HS-5 (cell line): ENCODE measurements around the gene SV2C.
A peak's percentile ranks its signal among the peaks of the same experiment; 100 is the strongest.

Experiments
- DNase-seq: peaks from one replicate; pipeline ENCODE4 v3.0.0-alpha.2; 2012; ENCODE audit warnings: low read depth

SV2C gene

DNA sequence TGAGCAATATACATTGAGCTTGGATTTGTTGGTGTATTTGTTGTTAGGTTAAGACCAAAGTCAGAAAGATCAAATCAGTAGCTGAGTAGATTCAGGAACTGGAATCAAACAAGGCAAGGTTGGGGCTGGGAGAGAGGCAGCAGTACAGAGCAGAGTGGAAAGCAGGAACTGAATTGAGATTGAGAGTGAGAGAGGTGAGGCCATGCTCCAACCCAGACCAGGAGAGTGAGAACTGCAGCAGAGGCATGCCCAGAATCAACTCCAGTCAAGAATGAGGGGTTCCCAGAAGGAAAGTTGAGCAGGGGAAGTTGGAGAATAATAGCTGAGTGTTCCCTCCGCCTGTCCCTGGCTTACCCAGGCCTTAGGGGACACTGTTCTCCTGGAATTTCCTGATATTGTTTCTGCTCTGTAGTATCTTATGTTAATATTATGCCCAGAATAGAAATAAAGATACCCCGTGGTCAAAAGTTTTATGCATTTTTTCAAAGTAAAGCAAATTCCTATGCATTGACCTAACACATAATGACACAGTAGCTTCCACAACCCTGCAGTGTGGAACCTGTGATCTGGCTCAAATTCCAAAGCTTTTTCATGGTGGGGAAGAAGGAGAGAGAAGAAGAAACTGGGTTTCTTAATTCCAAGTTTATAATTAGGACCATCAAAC is 82.7 kb downstream of the SV2C start:
- no peak for DNase-seq

DNA sequence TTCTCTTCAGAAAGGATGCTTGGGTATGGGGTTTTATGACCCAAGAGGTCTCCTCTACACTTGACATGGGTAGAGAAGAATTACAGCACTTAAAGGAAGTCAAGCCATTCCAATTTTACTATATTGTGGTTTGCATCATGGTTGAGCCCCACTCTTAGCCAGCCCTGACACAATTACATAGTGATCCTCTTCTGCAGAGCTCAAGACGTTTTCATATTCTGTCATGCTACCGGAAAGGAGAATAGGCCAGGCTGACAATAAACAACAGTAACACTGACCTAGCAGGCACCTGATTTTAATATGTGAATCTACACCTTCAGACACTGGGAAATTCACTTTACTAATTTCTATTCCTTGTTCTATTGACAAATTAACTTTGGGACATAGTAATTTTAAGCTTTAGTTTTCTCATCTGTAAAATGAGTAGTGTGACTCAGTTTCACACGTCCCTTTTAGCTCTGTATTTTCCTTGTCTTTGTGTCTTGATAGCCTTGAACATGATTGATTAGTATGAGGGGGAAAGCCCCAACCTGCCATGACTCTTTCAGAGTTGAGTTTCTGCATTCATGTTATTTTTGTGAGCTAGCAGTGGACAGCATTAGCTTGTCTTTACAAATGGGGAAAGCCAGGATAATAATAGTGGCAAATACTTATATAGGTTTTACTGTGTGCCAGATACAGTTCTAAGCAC is 83.8 kb downstream of the SV2C start:
- DNase-seq = no peak

DNA sequence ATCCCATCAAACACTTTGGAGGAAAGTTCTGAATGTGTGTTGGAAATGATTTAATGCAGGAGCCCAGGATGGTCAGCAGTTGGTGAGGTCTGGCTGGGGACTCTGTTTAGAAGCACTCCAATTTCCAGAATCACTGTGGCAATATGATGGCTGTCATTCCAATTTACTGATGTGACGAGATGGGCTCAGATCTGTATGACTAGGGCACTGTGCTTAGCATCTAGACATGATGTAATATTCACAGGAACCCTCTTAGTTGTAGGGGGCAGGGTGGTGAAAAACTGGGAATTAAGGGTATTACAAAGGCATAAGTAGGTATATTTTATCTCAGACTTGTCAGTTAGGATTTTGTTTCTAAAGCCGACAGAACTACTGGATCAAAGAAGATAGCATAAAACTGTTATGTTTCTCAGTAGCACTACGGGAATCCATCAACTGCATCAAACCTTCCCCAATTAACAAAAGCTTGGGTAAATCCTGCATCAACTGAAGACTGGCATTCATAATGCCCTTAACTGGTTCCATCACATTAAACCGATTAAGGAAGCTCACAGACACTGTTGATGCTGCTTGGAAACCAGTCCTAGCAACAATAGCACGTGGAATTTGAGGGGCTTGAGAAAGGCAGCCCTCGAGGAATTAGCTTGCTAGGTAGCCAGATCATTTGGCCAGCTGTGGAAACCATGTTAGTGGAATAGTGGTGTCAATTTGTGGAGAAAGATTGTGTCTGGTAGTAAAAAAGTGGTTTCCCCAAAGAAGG is 86.1 kb downstream of the SV2C start:
- DNase-seq = no peak

DNA sequence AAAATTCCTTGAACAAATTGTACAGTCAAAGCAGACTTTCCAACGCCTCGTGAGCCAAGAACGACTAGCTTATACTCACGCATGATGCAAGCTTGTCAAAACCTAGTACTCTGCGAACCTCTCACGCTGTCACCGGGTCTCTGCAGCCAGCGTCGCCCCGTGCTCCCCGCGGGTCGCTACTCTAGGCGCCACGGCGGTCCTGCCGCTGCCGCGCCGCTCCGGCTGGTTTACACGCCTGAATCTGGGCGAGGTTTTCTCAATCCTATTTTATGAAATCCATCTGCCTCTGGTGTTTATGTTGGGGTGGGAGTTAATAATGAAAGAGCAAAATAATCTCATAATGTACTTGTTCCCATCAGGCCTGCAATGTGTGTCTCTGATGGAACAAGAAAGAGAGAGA is 90.9 kb downstream of the SV2C start:
- no peak for DNase-seq

DNA sequence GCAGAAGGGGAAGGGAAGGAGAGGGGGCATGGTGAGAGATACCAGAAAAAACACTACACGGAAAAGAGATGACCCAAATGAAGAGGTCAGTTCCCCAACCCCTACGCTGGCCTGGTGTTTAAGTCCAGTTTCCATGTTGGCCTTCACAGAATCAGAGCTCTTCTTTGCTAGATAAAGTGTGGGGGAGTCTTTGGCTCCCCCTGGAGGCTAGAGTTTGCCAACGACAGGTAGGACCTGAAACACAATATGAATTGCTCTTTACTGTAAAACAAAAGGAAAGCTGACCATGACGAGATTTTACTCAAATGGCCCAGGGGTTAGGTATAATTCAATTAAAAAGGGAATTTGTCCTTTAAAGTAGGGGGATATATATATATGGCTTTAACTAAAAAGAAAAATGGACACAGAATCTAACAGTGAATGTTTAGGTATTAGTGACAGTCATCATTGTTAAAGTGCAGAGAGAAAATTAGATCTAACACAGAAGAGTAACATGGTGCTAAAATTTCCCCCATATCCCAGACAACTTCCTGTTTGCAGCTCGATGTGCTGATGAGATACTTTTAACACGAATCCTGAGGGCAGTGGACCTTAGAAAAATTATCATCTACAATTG is 92.0 kb downstream of the SV2C start:
- DNase-seq = peak; percentile 9

DNA sequence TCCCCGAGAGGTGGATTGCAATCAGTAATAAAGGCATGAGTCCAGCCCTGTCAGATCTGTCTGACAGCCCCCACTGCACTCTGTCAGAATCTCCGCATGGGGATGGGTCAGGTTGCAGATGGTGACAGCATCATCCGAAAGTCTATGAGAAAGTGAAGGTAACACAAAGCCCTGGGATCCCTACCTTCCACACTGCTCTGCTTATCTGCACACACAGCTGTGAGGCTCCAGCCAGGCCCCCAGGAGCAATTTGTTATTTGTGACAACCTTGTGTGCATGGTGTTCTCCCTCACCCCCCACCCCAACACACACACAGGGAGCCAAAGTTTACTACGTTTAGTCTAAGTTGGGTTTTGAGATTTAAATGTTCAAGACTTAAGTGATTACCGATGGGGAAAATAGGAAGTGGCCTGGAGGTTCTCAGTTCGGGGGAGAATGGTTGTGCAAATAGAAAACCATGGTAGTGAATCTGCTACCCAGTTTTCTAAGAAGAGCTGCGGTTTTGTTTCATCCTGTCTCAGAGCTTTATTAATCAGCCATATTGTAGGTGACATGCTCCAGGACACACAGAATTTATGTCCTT is 92.7 kb downstream of the SV2C start:
- DNase-seq = no peak

DNA sequence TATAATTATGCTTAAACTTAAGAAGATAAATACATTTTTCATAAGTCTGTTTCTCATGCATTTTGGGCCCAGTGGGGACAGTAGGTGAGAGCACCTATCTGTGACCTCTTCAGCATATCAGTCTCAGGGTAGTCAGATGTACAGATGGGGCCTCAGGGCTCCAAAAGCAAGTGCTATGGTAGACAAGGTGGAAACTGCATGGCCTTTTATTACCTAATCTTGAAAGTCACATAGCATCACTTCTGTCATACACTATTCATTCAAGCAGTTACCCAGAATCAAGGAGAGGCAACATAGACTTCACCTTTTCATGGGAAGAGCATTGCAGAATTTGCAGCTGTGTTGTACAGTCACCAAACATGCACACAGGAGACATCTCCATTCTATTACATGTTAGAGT is 94.8 kb downstream of the SV2C start:
- DNase-seq = no peak

DNA sequence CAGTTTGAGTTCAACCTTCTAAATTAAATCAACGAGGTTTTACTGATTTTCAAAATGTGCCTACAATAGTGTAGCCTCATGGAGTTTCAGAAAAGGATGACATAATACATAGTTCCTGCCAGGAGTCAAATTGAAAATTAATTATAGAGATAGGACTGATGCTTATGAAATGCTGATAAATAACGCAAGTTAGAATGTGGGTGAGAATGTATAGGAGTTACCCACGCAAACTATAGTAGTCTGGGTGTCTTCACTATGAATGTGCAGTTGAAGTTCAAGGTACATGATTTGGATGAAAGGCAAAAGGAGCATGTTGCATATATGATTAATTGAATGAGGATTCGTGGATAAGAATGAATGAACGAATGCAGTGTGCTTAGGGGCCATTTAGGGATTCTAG is 95.7 kb downstream of the SV2C start:
- DNase-seq = no peak

DNA sequence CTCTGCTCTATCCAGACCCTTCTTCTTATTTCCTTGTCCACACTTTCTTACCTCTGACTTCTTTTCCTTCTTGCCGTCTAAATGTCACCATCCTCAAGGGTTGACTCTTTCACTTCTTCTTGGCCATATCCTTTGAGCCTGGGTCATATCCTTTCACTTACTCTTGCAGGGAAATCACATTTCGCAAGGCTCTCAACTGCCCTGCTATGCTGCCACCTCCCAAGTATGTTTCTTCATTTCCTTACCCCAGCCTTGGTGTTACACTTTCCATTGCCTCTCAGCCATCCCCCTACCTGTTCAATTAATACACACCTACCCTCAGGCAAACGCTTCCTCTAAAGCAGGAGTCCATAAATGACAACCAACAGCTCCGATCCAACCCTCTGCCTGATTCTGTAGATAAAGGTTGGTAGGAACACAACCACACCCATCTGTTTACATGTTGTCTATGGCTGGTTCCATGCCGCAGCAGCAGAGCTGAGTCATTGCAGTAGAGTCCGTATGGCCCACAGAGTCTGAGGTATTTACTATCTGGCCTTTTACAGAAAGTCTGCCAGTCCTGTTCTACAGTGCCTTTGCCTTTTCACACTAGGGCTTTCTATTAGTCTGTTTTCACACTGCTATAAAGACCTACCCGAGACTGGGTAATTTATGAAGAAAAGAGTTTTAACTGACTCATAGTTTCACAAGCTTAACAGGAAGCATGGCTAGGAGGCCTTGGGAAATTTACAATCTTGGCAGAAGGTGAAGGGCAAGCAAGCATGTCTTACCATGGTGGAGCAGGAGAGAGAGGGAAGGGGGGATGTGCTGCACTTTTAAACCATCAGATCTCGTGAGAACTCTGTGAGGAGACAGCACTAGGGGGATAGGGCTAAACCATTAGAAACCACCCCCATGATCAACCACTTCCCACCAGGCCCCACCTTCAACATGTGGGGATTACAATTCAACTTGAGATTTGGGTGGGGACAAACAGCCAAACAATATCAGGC is 97.9 kb downstream of the SV2C start:
- no peak for DNase-seq

DNA sequence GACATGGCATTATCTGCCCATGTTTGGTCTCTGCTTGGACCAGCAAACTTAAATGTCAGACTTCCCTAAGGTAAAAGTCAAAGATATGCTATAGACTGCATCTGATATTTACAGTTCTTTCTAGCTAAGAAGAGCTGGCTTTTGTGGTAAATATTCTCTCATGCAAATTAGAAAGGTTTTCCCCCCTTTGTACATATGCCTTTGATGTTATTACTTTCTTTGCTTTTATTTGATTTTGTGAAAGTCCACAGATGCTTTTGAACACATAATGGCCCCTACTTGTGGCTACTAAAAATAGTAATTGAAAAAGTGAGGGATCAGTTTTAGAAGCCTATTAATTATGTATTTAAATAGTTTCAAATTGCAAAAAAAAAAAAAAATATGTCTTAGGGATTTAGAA is 104.2 kb downstream of the SV2C start:
- no peak for DNase-seq

DNA sequence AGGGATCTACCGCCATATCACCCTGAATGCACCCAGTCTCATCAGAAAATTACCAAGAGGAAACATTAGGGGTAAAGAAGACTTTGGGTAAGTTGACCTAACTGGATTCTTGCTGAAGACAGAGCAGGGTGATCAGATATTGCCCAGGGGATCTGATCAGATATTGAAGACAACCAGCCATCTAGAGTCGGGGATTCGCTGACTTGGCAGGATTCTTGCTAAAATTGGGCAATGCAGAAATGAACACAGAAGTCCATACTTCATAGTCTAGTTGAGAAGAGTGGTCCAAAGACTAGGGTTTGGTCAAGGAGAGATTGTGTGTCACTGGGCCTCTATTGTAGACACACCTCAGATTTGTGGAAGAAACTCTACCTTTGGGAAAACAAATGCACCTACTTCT is 107.2 kb downstream of the SV2C start:
- no peak for DNase-seq

DNA sequence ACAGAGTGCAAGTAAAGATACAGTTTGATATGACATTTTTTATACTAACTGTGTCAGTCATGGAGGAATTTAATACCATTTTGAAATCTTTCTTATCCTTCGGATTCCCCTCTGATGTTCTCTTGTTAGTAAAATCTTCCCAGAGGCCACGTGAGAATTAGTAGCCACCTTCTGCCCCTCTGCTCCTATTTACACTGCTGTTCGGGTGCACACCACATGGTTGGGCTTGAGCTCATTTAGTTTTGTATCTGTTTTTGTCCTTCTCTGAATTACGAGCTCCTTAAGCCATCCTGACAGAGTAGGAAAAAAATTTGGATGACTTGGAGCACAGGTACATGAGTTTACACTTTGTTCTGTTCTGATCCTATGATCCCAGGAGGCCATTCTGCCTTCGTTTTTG is 109.7 kb downstream of the SV2C start:
- DNase-seq = no peak

DNA sequence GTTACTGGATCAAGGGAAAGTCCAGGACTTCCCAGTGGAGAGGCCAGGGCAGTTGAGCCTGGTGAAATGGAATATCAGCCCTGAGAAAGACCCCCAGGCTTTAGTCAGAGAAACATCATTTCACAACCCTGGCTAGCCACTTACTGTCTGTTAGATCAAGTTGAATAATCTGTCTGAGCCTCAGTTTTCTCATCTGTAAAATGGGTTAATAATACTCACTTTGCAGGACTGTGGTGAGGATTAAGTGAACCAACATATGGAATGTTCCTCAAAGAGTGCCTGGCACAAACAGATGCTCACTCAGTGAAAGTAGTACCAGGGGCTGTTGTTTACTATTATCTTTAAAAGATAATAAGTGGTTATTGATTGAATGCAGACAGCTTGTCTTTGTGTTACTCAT is 110.5 kb downstream of the SV2C start:
- no peak for DNase-seq

DNA sequence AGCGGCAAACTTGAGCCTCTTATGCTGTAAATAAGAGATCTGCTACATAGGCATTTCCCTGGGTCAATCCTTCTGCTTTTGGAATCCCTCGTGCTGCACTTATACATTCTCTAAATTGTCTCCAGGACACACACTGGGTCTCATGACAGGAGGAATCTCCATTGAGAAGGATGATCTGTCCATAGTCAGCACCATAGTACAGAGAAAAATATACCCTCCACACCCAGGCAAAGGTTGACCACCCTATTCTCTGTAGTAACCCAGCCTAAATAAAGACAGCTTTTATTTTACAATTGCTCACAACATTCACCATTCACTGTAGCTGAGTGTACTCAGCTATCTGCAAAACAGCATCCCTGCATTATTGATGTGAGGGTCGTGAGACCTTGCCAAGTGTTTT is 111.2 kb downstream of the SV2C start:
- DNase-seq = no peak

DNA sequence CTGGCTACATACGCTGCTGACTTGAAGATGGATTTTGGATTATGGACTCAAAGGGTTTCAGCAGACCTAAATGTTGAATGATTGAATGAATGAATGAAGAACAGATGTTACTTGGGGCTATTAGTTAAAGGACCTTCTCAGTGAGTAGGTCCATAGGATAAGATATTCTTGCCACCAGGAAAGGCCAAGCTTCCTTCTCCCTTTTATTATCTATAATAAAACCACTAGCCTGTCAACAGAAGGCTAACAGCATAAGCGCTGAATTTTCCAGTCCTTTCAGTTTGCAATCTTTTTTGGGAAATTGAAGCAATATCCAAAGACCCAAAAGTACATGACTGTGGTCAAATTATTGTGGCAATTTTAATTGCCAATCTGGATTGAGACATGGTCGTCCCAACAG is 113.3 kb downstream of the SV2C start:
- DNase-seq = no peak

DNA sequence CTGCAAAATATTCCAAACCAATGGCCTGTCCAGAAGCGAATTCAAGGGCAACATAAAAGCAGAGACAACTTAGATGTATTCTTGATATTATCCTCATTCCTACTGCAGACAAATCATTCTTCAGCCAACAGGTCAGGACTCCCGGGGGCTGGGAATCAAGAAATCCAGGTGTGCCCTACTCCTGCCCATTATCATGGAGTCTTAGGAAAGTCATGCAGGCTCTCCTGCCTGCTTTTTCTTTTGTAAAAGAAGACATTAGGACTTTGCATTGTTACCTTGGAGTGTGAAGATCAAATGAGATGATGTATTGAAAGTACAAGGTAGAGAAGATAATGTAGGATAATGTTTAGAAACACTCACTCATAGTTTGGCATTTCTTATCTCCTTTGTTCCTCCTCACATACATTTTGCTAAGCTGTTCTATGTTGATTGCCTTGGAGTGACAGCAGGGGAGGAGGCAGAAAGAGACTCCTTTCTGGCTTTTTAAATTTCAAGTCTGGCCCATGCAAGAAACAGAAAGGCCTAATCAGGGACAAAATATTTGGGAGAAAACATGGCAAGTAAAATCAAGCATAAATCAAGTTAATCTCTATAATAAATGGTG is 113.8 kb downstream of the SV2C start:
- DNase-seq = no peak

DNA sequence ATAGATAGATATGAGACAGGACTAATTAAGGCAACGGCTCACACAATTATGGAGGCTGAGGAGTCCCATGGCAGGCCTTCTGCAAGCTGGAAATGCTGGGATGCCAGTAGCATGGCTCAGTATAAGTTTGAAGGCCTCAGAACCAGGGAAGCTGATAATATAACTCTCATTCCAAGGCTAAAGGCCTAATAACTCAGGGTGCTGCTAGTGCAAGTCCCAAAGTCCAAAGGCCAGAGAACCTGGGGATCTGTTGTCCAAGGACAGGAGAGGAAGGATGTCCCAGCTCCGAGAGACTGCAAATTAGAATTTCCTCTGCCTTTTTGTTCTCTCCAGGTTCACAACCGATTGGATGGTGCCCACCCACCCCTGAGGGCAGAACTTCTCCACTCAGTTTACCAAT is 114.5 kb downstream of the SV2C start:
- no peak for DNase-seq

DNA sequence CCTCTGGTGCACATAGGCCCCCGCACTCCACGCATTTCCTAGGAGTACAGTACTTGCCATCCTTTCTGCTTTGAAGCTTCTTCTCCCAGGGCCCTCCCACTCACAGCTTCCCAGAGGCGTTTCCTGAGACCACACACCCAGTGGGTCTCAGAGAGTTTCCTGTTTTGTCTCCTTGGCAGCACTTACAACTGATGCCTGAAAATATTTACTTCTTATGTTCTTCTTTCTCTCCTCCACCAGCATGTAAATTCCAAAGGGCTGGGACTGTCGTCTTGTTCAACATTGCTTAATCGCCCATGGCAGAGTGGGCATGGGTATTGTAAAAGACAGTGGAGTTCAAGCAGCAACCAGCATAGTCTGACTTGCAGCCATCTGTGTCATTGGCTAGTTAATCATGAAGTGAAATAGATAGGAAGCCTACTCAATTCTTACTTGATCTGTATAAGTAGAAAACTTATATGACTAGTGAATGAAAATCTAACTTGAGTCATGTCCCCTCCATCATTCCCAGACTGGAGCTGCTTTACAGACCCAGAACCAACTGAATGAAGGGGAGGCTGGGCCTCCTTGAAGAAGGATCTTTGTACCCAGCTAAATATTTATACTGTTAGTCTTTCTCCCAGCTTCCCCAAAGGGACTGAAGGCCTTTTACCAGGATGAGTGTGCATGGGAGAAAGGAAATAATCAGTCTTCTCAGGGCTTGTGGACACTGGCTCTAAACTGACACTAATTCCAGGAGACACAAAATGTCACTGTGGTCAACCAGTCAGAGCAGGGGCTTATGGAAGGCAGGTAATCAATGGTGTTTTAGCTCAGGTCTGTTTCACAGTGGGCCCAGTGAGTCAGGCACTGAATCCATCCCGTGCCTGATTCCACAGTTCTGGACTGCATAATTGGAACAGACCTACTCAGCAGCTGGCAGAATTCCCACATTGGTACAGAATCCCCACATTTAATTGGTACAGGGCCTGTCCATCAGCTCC is 116.4 kb downstream of the SV2C start:
- no peak for DNase-seq

DNA sequence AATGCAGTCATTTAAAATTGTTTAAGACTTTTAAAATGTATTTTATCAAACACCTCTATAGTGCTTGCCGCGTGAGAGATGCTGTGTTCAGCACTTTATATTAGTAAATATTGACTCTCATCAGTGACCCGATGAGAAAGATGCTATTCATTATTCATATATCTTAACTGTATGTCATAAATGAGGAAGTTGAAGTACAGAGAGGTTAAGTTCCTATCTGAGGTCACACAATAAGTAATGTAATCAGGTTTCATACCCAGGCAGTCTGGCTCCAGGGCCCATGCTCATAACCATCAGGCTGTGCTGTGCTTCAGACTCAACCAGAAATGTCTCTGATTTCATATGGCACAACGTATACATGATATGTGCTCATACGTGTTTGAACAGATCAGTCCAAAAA is 119.0 kb downstream of the SV2C start:
- DNase-seq = no peak

DNA sequence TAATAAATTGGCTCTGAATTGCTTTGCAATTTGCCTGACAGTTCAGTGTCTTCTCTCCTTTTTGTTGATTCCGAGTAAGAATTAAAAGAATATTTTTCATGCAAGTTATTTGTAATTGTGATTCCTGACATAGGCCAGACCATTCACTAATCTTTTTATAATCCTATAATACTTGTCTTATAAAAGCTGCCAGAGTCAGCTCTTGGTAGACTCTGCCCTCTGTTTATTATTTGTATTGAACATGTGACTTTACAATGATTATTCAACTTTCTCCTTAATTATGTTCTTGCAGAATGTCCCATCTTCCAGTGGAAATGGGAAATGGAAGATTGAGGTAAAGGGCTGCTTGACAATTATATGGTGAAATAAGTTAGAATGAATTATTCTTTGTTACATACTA is 121.0 kb downstream of the SV2C start:
- DNase-seq = no peak
